ENCODE results near the gene MXD1. TPM values are rescaled to one million over a fixed set of nuclear protein-coding genes. Genes with fewer than 3 reads are reported as not detected.

MXD1 gene
- polyA plus RNA-seq, 3 donors = 83.1 to 247 (median 112) TPM

DNA sequence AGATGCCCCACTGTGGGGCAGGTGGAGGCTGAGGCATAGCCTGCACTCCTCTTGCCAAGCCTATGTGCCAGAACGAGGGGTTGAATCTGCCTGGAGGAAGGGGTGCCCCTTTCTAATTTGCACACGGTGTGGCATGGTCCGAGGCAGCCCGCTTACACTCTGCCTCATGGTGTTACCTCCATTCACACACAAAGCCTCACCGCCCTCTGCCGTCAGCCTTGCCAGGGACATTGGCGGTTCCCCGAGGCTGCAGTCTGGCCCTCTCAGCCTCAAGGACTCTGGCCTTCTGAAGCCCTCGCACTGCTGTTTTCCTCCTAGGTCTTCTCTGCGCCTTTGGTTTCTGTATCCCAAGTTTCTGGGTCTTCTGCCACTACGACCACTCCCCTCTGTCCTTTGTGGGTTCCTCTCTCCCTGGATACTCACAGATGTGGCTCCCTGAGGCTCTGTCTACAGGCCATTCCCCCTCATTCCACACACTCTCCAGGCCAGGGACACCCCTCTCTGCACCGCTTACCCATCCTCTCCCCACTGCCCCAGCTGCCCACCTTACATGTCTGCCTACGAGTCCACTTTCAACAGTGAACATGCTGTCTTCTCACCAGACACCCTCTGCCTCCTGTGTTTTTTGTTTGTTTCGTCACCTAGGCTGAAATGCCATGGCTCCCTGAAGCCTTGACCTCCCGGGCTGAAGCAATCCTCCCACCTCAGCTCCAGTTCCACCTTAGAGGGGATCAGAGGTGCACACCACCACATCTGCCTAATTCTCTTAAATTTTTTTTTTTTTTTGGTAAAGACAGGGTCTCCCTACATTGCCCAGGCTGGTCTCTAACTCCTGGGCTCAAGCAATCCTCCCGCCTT is 54.4 kb downstream of the MXD1 start:
- Histone ChIP-seq H3K4me3 (replicated peaks in 1 of 3; ENCODE audit: low read depth in 2 of 3, low read length in 3 of 3) (no peak overlapping the region), H4K20me1 (ENCODE audit: insufficient read depth, low read length) (no peaks in the 10 kb centered on the region), H3K4me2 (replicated peaks; ENCODE audit: extremely low read depth, low read length, poor library complexity, severe bottlenecking) (no peak overlapping the region), H3K9me3 (replicated peaks in 1 of 2; ENCODE audit: control insufficient read depth in 1 of 2, insufficient read depth in 1 of 2, low read length in 2 of 2) (no peaks in the 10 kb centered on the region), H3K79me2 (ENCODE audit: insufficient read depth, low read length) (no peaks in the 10 kb centered on the region), H3K36me3 (replicated peaks in 1 of 2; ENCODE audit: control insufficient read depth in 1 of 2, insufficient read depth in 2 of 2, low read length in 2 of 2) (no peaks in the 10 kb centered on the region), H3K4me1 (ENCODE audit: control insufficient read depth in 1 of 2, insufficient read depth in 2 of 2, low read length in 2 of 2) (peaks cover 0 to 4% of the 10 kb centered on the region in 2 donors), H2AFZ (ENCODE audit: insufficient read depth, low read depth, low read length, poor library complexity, severe bottlenecking) (no peak overlapping the region), H3K27ac (ENCODE audit: low read depth in 1 of 2, low read length in 2 of 2) (no peak overlapping the region), H3K27me3 (ENCODE audit: control insufficient read depth in 2 of 2, insufficient read depth in 2 of 2, low read length in 2 of 2) (no peaks in the 10 kb centered on the region), H3K9ac (ENCODE audit: insufficient read depth, low read length, poor library complexity, severe bottlenecking) (no peak overlapping the region)
- intact Hi-C loops (cut with micrococcal nuclease) = no loop called here
- Mint-ChIP-seq H3K4me1 (peaks cover 7% of the 10 kb centered on the region), H3K27ac (no peak overlapping the region), H3K27me3 (ENCODE audit: low read depth in 3 of 3) (peaks cover 1 to 5% (median 4%) of the 10 kb centered on the region in 3 donors), H3K9me3 (no peaks in the 10 kb centered on the region), H3K36me3 (peaks cover 0 to 3% of the 10 kb centered on the region in 2 donors), H3K4me3 (no peak overlapping the region)
- WGBS (ENCODE audit: insufficient coverage) = 98% methylated on average over 14 of the region's 16 CpGs
- TF ChIP-seq, protein P1, sequence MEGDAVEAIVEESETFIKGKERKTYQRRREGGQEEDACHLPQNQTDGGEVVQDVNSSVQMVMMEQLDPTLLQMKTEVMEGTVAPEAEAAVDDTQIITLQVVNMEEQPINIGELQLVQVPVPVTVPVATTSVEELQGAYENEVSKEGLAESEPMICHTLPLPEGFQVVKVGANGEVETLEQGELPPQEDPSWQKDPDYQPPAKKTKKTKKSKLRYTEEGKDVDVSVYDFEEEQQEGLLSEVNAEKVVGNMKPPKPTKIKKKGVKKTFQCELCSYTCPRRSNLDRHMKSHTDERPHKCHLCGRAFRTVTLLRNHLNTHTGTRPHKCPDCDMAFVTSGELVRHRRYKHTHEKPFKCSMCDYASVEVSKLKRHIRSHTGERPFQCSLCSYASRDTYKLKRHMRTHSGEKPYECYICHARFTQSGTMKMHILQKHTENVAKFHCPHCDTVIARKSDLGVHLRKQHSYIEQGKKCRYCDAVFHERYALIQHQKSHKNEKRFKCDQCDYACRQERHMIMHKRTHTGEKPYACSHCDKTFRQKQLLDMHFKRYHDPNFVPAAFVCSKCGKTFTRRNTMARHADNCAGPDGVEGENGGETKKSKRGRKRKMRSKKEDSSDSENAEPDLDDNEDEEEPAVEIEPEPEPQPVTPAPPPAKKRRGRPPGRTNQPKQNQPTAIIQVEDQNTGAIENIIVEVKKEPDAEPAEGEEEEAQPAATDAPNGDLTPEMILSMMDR (IDR thresholded peaks at IDR 0.05) = no peak
- no peak for DNase-seq

DNA sequence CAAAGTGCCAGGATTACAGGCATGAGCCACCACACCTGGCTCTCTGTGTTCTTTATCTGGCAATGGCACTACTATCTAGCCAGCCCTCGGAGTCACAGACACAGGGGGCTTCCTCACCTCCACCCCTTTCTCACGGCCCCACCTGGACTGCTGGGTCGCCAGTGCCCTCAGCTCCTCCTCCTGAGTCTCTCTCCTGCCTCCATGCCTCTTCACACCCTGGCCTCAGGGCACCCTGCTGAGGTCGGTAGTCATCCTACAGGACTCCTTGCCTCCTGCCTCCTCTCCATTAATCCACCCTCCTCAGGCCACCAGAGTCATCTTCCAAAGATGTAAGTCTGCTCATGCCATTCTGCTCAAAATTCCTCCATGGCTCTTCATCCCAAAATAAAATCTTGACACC is 55.1 kb downstream of the MXD1 start:
- no peak overlapping the region for H3K4me3 ChIP-seq (replicated peaks in 1 of 3; ENCODE audit: low read depth in 2 of 3, low read length in 3 of 3)
- 100% methylated on average over 3 of the region's 4 CpGs for WGBS (ENCODE audit: insufficient coverage)
- H3K9ac ChIP-seq (ENCODE audit: insufficient read depth, low read length, poor library complexity, severe bottlenecking) = no peak overlapping the region

More for the DNA sequence above, 55.1 kb downstream of the MXD1 start:
- Histone ChIP-seq H3K36me3 (replicated peaks in 1 of 2; ENCODE audit: control insufficient read depth in 1 of 2, insufficient read depth in 2 of 2, low read length in 2 of 2) (no peaks in the 10 kb centered on the region), H3K79me2 (ENCODE audit: insufficient read depth, low read length) (no peaks in the 10 kb centered on the region), H3K27me3 (ENCODE audit: control insufficient read depth in 2 of 2, insufficient read depth in 2 of 2, low read length in 2 of 2) (no peaks in the 10 kb centered on the region), H2AFZ (ENCODE audit: insufficient read depth, low read depth, low read length, poor library complexity, severe bottlenecking) (no peak overlapping the region), H3K4me2 (replicated peaks; ENCODE audit: extremely low read depth, low read length, poor library complexity, severe bottlenecking) (no peak overlapping the region), H3K27ac (ENCODE audit: low read depth in 1 of 2, low read length in 2 of 2) (no peak overlapping the region), H3K9me3 (replicated peaks in 1 of 2; ENCODE audit: control insufficient read depth in 1 of 2, insufficient read depth in 1 of 2, low read length in 2 of 2) (no peaks in the 10 kb centered on the region), H4K20me1 (ENCODE audit: insufficient read depth, low read length) (no peaks in the 10 kb centered on the region), H3K4me1 (ENCODE audit: control insufficient read depth in 1 of 2, insufficient read depth in 2 of 2, low read length in 2 of 2) (peaks cover 0 to 2% of the 10 kb centered on the region in 2 donors)
- H3K4me3 Mint-ChIP-seq = no peak overlapping the region
- H3K27me3 Mint-ChIP-seq (ENCODE audit: low read depth in 3 of 3) = peaks cover 1 to 4% (median 3%) of the 10 kb centered on the region in 3 donors
- H3K9me3 Mint-ChIP-seq = no peaks in the 10 kb centered on the region
- H3K4me1 Mint-ChIP-seq = peaks cover 3% of the 10 kb centered on the region
- no peak overlapping the region for H3K27ac Mint-ChIP-seq
- DNase-seq = no peak
- intact Hi-C loops (cut with micrococcal nuclease) = loop anchor here in 1 of 2 donors (10.0 kb wide), 1 partner anchor 45 kb away; no protein-coding TSS in a partner anchor
- TF ChIP-seq, protein P1 (IDR thresholded peaks at IDR 0.05) = no peak
- peaks cover 0 to 3% of the 10 kb centered on the region in 2 donors for H3K36me3 Mint-ChIP-seq

Data from CD14-positive monocyte (primary cell).